Measurements from ENCODE around the gene PIRT.

DNA sequence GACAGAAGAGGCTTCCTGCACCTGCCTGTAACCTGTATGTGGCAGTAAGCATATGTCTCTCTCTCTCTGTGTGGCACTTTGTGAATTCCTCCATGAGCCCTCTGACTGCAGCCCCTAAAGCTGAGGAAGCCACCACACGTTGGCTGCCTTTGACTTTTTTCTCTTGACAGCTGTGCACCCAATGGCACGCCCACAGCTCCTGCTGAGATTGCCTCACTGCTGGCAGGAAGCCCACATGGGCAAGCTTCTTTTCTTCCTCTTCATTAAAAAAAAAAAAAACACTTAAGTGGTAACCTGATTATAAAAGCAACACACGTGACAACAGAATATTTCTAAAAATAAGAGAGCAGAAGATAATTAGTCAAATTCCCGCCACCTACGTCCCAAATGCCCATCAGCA, 34.0 kb upstream of the PIRT start:
- no peak for TF ChIP-seq CTCF (conservative IDR thresholded peaks at IDR 0.05 in 1 of 2, IDR thresholded peaks at IDR 0.05 in 1 of 2; ENCODE audit: low read depth in 1 of 2, low read length in 2 of 2)
- no peak for TF ChIP-seq EZH2 (IDR thresholded peaks at IDR 0.05; ENCODE audit: low read length, missing control alignments)

Data from fibroblast of lung (primary cell).